Activated B cell treated with CpG ODN at 0.5 μM for 24 hours (primary cell): Measurements from ENCODE around the gene MICAL3. TPM values are rescaled to one million over a fixed set of nuclear protein-coding genes. Genes with fewer than 3 reads are reported as not detected.
"Not testable (repeated sequence)": the region's sequence is repeated elsewhere in the genome, so short reads cannot be mapped to it uniquely, and the experiment has no call there.

Experiments
- ATAC-seq: fragments of 200-7000 bp; cut with Tn5 transposase; one replicate; pipeline ENCODE4 v1.10.0; 2021; ENCODE audit warnings: low read depth, mild to moderate bottlenecking, moderate library complexity
- CTCF ChIA-PET: fragments of 350-600 bp; sonication (Branson Sonifier 250); formaldehyde crosslinking; loops from one replicate; lab custom pipeline; 2021; ENCODE audit warnings: antibody characterized with exemption; lab: Charles Lee
- POLR2A ChIA-PET: fragments of 350-600 bp; sonication (Branson Sonifier 250); formaldehyde crosslinking; loops from one replicate; lab custom pipeline; 2021; ENCODE audit warnings: antibody characterized with exemption; lab: Charles Lee
- DNase-seq: peaks from one replicate; pipeline ENCODE4 v3.0.0; 2022
- H3K27ac Mint-ChIP-seq: one replicate; pipeline ENCODE4 v1.8.0; 2020; ENCODE audit warnings: mixed read lengths
- H3K27me3 Mint-ChIP-seq: one replicate; pipeline ENCODE4 v1.8.0; 2021; ENCODE audit warnings: mixed read lengths
- H3K36me3 Mint-ChIP-seq: one replicate; pipeline ENCODE4 v1.8.0; 2021; ENCODE audit warnings: low read depth, mixed read lengths
- H3K4me1 Mint-ChIP-seq: one replicate; pipeline ENCODE4 v1.8.0; 2021; ENCODE audit warnings: mixed read lengths
- H3K4me3 Mint-ChIP-seq: one replicate; pipeline ENCODE4 v1.8.0; 2020; ENCODE audit warnings: mild to moderate bottlenecking, mixed read lengths
- H3K9me3 Mint-ChIP-seq: one replicate; pipeline ENCODE4 v1.8.0; 2020; ENCODE audit warnings: mixed read lengths
- intact Hi-C: fragments of 100-400 bp; cut with micrococcal nuclease; formaldehyde crosslinking; loops from one replicate; pipeline ENCODE4 v1.15.1; 2024
- total RNA-seq: library from RNA; stranded (reverse); gene quantifications from 2 replicates; pipeline ENCODE4 v1.2.3, GENCODE V29; 2022
- TF ChIP-seq, protein P1 (sequence below): fragments of 200-600 bp; IDR thresholded peaks from one replicate; pipeline ENCODE4 v1.8.0; 2022; ENCODE audit warnings: antibody characterized with exemption, mild to moderate bottlenecking

MICAL3 gene
- total RNA-seq, 1 donor from 2014 or later = 257 TPM

DNA sequence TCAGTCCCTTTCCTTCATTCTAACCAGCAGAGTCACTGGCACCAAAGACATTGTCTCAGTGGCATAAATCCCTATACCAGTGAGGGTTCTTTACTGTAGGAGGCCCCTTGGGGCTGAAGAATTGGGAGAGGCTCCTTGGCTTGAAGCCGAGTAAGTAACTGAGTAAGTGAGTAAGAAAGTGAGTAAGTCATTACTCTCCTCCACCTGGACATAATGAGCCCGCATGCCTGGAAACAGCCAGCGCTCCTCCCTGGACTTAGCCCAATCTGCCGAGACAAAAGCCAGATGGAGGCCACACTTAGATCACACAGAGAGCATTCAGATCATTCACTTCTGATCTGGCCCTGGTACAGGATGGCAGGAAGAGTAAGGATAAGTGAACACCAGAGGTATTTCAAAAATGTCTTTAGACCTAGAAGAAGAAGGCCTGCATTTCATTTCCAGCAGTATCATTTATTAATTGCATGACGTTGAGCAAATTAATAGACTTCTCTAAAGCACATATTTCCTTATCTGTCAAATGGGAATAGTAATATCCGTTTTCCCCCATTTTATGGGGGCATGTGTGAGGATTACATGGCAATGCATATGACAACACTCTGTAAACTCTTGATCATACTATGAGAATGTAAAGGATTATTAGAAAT lies 8.2 kb upstream of the MICAL3 start:
- Mint-ChIP-seq H3K9me3 (no peaks in the 10 kb centered on the region), H3K27me3 (no peaks in the 10 kb centered on the region), H3K36me3 (no peaks in the 10 kb centered on the region), H3K4me1 (no peaks in the 10 kb centered on the region), H3K4me3 (no peak overlapping the region), H3K27ac (no peak overlapping the region)
- no peak for ATAC-seq
- intact Hi-C loops = no loop called here
- no peak for DNase-seq
- TF ChIP-seq, protein P1, sequence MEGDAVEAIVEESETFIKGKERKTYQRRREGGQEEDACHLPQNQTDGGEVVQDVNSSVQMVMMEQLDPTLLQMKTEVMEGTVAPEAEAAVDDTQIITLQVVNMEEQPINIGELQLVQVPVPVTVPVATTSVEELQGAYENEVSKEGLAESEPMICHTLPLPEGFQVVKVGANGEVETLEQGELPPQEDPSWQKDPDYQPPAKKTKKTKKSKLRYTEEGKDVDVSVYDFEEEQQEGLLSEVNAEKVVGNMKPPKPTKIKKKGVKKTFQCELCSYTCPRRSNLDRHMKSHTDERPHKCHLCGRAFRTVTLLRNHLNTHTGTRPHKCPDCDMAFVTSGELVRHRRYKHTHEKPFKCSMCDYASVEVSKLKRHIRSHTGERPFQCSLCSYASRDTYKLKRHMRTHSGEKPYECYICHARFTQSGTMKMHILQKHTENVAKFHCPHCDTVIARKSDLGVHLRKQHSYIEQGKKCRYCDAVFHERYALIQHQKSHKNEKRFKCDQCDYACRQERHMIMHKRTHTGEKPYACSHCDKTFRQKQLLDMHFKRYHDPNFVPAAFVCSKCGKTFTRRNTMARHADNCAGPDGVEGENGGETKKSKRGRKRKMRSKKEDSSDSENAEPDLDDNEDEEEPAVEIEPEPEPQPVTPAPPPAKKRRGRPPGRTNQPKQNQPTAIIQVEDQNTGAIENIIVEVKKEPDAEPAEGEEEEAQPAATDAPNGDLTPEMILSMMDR = no peak
- POLR2A ChIA-PET = no interaction called here
- CTCF ChIA-PET = no interaction called here

DNA sequence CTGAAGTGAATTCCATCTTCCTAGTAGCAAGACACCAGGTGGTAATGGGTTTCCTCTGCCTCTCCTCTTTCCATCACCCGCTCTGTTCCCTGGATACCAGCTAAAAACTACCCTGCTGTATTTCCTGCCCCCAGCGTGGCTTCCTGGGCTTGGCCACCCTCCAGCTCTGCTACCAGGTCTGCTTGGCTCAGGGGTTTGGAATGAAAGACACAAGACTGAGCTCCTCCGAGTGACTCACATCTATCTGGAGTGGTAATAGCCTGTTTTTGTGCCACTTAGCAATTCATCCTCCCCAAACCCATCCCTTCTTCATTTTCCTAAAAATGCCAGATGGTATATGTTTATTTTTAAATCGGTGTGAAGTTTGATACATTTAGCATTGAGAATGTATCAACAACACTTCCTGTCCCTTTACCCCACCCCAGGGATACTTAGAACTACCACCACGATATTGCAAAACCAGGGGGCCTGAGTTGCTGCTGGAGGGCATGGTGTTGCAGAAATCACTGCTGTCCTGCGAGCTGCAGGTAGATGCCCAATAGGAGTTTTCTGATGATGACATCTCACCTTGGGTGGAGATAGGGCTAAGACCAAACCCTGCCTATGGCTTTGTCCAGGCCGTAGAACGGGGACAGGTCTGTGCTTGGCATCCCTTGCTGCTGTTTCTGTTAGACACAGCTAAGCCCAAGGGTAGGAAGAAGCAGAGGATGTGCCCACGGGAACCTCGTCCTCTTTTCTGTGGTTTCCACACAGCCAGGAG lies 7.5 kb upstream of the MICAL3 start:
- H3K27me3 Mint-ChIP-seq = no peaks in the 10 kb centered on the region
- no peaks in the 10 kb centered on the region for H3K4me1 Mint-ChIP-seq
- ATAC-seq (no peak), DNase-seq (no peak)
- TF ChIP-seq, protein P1 = no peak
- H3K9me3 Mint-ChIP-seq = no peaks in the 10 kb centered on the region
- POLR2A ChIA-PET = no interaction called here
- CTCF ChIA-PET = interaction anchor here (0.6 to 0.9 kb wide), 2 partner anchors 25 to 140 kb away, joined by 3 to 4 read pairs; no protein-coding TSS in a partner anchor
- H3K27ac Mint-ChIP-seq = no peak overlapping the region
- H3K4me3 Mint-ChIP-seq = no peak overlapping the region
- intact Hi-C loops = no loop called here
- H3K36me3 Mint-ChIP-seq = no peaks in the 10 kb centered on the region

DNA sequence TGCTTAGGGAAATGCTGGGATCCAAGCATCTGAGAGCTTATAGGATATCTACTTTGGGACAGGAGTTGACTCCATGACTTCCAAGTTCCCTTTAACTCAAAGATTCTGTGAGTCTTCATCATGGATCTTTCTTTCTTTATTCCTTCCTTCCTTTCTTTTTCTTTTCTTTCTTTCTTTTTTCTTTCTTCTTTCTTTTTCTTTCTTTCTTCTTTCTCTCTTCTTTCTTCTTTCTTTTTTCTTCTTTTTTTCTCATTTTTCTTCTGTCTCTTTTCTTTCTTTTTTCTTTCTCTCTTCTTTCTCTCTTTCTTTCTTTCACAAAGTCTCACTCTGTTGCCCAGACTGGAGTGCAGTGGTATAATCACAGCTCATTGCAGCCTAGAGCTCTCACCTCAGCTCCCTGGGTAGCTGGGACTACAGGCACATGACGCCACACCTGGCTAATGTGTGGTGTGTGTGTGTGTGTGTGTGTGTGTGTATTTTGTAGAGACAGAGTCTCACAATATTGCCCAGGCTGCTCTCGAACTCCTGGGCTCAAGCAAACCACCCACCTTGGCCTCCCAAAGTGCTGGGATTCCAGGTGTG lies 5.4 kb upstream of the MICAL3 start:
- intact Hi-C loops = no loop called here

DNA sequence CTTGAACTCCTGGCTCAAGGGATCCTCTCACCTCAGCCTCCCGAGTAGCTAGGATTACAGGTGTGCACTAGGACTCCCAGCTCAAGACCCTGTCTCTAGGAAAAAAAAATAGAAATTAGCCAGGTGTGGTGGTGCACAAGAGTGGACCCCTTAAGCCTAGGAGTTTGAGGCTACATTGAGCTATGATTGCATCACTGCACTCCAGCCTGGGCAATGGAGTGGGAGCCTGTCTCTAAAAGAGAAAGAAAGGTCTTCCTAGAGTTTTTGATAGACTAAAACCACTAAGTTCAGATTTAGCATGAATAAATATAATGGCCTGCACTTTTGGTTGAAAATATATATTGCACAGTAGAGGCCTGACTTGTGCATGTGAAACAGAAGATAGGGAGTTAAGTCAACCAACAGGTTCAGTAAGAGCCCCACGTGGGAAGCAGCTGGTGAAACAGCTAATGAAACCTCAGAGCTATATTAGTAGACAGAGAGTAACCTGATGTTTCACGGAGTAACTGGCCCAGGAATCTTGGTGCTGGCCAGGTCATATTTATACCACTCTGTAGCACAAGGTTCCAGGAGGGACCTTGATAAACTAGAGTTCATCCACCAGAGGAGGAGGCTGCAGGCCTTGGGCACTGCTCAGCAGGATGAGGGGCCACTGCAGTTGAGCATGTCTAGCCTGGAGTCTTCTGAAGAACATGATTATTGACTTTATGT lies 4.6 kb upstream of the MICAL3 start:
- intact Hi-C loops = no loop called here
- ChIA-PET CTCF (no interaction called here), POLR2A (interaction anchor here (0.6 kb wide), 1 partner anchor 640 kb away, joined by 3 read pairs; no protein-coding TSS in a partner anchor)
- Mint-ChIP-seq H3K27me3 (no peaks in the 10 kb centered on the region), H3K4me3 (no peak overlapping the region), H3K9me3 (no peaks in the 10 kb centered on the region), H3K4me1 (peaks cover 8% of the 10 kb centered on the region), H3K27ac (no peak overlapping the region), H3K36me3 (no peaks in the 10 kb centered on the region)
- no peak for DNase-seq
- ATAC-seq = no peak
- TF ChIP-seq, protein P1 = no peak

More for the DNA sequence above, 5.4 kb upstream of the MICAL3 start:
- Mint-ChIP-seq H3K27ac (no peak overlapping the region), H3K9me3 (no peaks in the 10 kb centered on the region), H3K36me3 (no peaks in the 10 kb centered on the region), H3K27me3 (no peaks in the 10 kb centered on the region), H3K4me1 (peaks cover 4% of the 10 kb centered on the region), H3K4me3 (no peak overlapping the region)
- no peak for DNase-seq
- TF ChIP-seq, protein P1 = no peak
- ChIA-PET CTCF (no interaction called here), POLR2A (no interaction called here)
- no peak for ATAC-seq

DNA sequence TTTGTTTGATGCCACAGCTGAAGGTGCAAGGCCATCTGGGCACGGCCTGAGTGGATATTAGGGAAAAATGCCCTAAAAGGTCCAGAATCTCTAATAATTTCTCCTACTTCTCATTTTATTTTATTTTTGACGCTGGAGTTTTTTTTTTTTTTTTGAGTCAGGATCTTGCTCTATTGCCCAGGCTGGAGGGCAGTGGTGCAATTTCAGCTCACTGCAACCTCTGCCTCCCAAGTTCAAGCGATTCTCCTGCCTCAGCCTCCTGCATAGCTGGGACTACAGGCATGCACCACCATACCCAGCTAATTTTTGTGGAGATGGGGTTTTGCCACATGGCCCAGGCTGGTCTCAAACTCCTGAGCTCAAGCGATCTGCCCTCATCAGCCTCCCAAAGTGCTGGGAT lies 1.5 kb upstream of the MICAL3 start:
- POLR2A ChIA-PET = interaction anchor here (0.6 to 2.1 kb wide), 7 partner anchors 22 to 249 kb away, joined by 3 to 9 read pairs (median 4); partner anchors contain the start of gene PEX26
- not testable (repeated sequence) for H3K27me3 Mint-ChIP-seq, H3K27ac Mint-ChIP-seq, DNase-seq, H3K36me3 Mint-ChIP-seq, H3K4me3 Mint-ChIP-seq, ATAC-seq, H3K9me3 Mint-ChIP-seq
- peaks cover 18% of the 10 kb centered on the region for H3K4me1 Mint-ChIP-seq
- intact Hi-C loops = loop anchor here (2.0 kb wide), 2 partner anchors 41 to 105 kb away; no protein-coding TSS in a partner anchor
- CTCF ChIA-PET = interaction anchor here (0.6 to 4.4 kb wide), 12 partner anchors 15 to 196 kb away, joined by 3 to 44 read pairs (median 6); no protein-coding TSS in a partner anchor
